Stimulated activated CD4-positive, alpha-beta T cell treated with anti-CD3 and anti-CD28 coated beads, Interleukin-4, amount 100 ng/mL, for 4 hours (primary cell): Measurements from ENCODE around the gene TCTN1.
"Not testable (repeated sequence)": the region's sequence is repeated elsewhere in the genome, so short reads cannot be mapped to it uniquely, and the experiment has no call there.

Experiments
- DNase-seq, 2 experiments: peaks; one replicate each; pipeline ENCODE4 v3.0.0-alpha.2; 2020

The TCTN1 gene

GRCh38 chr12:110640275-110641025 is 26.5 kb downstream of the TCTN1 start:
- DNase-seq, result no peak

GRCh38 chr12:110641521-110641920 is 27.6 kb downstream of the TCTN1 start:
- no peak for DNase-seq

- no peak for DNase-seq
Measured at GRCh38 chr12:110647631-110648040, 33.7 kb downstream of the TCTN1 start.

- DNase-seq, result no peak
Measured at GRCh38 chr12:110649341-110649847, 35.5 kb downstream of the TCTN1 start.

- not testable (repeated sequence) for DNase-seq
Measured at GRCh38 chr12:110654238-110654637, 40.3 kb downstream of the TCTN1 start.

GRCh38 chr12:110656071-110656655 is 42.2 kb downstream of the TCTN1 start:
- DNase-seq, result no peak

- DNase-seq, result no peak
Measured at GRCh38 chr12:110657747-110658146, 43.8 kb downstream of the TCTN1 start.

- DNase-seq, result no peak
Measured at GRCh38 chr12:110658242-110658641, 44.3 kb downstream of the TCTN1 start.

GRCh38 chr12:110658878-110659277 is 44.9 kb downstream of the TCTN1 start:
- no peak for DNase-seq

- peak; percentile 28 to 29 for DNase-seq
Measured at GRCh38 chr12:110661337-110661972, 47.5 kb downstream of the TCTN1 start.

- no peak for DNase-seq
Measured at GRCh38 chr12:110666892-110667291, 53.0 kb downstream of the TCTN1 start.

GRCh38 chr12:110667671-110668070 is 53.7 kb downstream of the TCTN1 start:
- no peak for DNase-seq

- no peak for DNase-seq
Measured at GRCh38 chr12:110668480-110669192, 54.7 kb downstream of the TCTN1 start.

- no peak for DNase-seq
Measured at GRCh38 chr12:110669193-110669502, 55.2 kb downstream of the TCTN1 start.

GRCh38 chr12:110670161-110670701 is 56.3 kb downstream of the TCTN1 start:
- peak; percentile 35 to 41 for DNase-seq

- no peak for DNase-seq
Measured at GRCh38 chr12:110676171-110676570, 62.2 kb downstream of the TCTN1 start.

GRCh38 chr12:110677206-110677911 is 63.4 kb downstream of the TCTN1 start:
- DNase-seq, result no peak

- no peak for DNase-seq
Measured at GRCh38 chr12:110677982-110678381, 64.1 kb downstream of the TCTN1 start.

- no peak for DNase-seq
Measured at GRCh38 chr12:110679201-110679600, 65.3 kb downstream of the TCTN1 start.

GRCh38 chr12:110680032-110680431 is 66.1 kb downstream of the TCTN1 start:
- no peak for DNase-seq

- DNase-seq, result no peak
Measured at GRCh38 chr12:110683888-110684287, 70.0 kb downstream of the TCTN1 start.

GRCh38 chr12:110684312-110684836 is 70.4 kb downstream of the TCTN1 start:
- DNase-seq, result no peak
